ENCODE results near the gene ZSCAN22. TPM values are rescaled to one million over a fixed set of nuclear protein-coding genes. Genes with fewer than 3 reads are reported as not detected.

The ZSCAN22 gene
- total RNA-seq, result 2.0 and 2.7 TPM in 2 replicates

DNA sequence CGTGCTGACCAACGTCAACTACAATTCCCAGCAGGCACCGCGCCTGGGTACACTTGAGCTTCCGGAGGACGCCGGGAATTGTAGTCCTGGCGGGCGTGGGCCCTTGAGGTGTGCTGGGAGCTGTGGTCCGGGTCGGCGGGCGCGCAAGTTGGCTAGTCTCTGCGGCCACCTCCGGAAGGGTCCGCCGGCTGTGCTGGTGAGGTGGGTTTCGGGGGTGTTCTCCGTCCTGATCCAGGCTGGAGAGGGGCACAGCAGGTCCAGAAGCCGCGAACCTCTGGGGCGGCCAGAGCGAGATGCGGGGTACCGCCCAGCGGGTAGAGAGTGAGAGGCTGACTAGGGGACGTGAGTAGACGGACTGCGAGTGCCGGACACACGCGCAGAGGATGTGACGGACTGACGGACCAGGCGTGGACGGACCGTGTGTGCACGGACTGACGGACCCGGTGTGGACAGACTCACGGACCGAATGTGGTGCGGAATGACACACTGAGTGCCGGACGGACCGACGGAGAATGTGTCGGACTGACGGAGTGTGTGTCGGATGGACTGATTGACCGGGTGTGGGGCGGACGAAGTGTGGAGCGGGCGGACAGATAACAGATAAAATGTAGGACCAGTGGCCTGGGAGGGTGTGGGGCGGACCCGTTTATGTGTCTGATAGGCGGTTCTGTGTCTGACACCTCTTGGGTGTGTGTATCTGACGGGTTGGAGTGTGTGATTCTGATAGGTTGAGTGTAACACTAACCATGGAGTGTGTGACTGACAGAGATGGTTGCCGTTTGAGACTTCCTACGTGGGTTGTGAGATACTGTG is at the start of gene ZSCAN22:
ZSCAN22 (plus strand) TSS at position 81 of the 813 bp plus-strand sequence. CDS start 7,809 bp downstream, outside the sequence.

DNA sequence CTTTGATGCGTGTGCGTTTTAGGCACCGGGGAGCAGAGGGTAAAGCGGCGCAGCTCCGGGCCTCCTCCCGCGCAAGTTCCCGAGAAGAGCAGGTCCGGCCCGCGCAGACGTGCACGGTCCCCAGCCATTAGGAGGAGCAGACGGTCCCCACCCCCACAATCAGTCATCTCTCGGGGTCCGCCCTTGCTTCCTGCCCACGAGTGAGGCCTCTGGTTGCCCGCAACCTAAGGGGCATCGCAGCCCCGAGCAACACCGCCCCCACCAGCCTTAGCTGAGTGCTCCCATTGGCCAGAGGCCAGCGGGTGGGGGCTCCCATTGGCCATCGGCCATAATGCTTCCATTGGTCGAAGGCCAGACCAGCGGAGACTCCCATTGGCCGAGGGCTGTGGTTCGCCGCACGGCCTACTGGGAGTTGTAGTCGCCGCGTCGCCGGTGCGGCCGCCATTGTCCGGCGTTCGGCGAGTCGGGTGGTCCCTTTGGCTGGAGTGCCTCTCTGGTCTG is 48.2 kb upstream of the ZSCAN22 start, which contains the start of gene ZNF8:
ZNF8 (plus strand) TSS at position 415 of the 501 bp plus-strand sequence. CDS start 127 bp downstream, outside the sequence.

DNA sequence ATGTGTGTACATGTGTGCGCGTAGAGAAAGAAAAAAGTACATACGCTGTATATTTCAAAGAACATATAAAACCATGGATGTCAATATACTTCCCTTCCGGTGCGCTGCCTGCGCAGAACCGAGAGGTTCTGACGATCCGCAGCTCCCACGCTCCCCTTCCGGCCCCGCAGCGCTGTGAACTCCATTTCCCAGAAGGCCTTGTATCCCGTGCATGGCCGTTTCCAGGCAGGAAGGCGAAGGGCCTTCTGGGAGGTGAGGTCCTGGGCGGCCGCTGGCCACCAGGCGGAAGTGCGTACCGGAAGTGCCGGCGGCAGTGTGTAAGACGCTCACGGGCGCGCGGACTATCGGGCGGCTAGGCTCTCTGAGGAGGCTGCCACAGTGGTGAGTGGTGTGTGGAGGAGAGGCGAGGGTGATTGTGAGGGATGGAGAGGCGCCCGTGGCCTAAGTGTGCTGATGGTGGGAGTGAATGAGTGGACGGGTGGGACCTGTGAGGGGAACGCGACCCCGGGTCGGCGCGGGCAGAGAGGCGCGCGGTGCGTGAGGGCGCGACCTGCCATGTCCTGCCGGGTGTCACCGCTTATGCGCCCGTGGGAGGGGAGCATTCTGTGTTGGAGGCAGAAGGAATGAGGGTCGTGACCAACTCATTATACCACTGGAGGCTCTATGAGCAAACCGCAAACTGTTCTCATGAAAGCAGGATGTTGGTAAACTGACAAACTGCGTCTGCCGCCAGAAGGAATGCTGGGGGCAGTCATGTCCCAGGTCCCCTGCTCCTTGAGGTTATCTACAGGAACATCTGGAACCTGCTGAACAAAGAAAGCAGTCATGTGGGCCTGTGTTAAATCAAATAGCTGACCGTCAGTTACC is 21.5 kb upstream of the ZSCAN22 start, which contains the start of gene ERVK3-1:
ERVK3-1 (plus strand) TSS at position 313 of the 867 bp plus-strand sequence. CDS start 6,792 bp downstream, outside the sequence.

DNA sequence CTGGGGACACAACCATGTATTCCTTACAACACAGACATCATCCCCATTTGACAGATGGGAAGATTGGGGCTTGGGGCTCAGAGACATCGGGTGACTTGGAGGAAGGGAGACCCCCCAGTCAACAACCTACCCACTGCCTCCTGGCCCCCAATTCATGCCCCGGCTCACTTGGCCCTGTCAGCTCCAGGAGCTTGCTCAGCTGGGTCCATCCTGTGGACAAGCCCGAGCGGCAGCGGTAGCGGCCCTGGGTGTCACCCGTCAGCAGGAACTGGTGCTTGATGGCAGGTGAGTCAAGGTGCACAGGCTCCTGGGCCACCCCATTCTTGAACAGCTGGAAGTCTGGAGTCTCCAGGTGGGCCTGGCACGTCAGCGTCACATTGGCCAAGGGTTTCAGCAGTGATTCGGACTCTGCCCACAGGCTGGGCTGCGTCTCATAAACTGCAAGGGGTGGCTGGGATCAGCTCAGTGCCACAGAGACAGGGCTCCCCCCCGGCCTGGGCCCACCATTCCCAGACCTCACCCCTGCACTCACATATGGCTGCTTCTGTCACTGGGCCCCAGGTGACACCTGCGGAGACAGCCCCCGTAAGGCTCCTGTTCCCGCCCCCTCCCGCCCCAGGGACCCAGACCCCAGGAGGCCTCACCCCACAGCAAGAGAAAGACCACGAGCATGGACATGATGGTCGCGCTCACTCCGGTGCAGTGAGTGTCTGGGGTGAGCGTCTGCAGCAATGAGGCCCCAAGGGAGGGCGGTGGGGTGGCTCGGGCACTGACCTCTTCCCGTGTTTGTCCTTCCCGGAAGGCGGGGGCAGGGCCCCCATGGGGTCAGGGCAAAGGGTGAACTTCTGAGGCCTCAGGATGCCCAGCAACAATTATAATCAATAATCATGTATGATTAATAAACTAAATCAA is 26.2 kb downstream of the ZSCAN22 start, which contains the start of gene A1BG:
A1BG (minus strand) TSS at position 733 of the 912 bp plus-strand sequence; CDS start at position 678, 55 bp downstream.

DNA sequence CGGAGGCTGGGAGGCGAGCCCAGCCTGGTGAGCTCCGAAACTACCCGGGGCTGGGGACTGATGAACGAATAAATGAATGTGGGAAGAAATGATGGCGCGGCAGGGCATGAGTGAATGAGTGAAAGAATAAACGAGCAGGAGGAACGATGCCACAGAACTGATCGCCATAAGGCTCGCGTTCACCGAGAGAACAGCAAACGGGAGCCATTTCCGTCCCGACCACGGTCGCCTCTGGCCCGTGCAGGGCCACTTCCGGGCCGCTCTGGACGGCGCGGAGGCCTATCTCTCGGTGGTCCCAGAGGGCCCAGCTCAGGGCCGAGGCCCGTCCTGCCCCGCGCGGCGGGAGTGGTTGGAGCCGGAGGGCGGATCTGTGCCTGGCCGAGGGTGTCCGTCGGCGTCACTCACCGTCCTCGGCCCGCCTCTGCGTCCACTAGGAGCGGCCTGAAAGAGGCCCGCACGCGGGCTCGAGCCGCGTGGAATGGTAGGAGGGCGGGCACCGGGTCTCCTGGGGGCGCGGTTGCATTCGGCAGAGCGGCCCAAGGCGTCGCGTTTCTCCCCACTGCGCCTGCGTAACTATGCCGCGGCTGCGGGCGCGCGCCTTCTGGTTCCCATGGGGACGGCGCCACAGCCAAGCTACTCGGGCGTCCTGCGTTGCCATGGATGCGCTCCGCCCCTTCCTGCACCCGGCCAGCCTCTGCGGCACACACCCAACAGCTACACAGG is 35.6 kb downstream of the ZSCAN22 start, which contains the start of gene ZNF497:
ZNF497 (minus strand) TSS at position 480 of the 723 bp plus-strand sequence. CDS start 5,116 bp downstream, outside the sequence.

DNA sequence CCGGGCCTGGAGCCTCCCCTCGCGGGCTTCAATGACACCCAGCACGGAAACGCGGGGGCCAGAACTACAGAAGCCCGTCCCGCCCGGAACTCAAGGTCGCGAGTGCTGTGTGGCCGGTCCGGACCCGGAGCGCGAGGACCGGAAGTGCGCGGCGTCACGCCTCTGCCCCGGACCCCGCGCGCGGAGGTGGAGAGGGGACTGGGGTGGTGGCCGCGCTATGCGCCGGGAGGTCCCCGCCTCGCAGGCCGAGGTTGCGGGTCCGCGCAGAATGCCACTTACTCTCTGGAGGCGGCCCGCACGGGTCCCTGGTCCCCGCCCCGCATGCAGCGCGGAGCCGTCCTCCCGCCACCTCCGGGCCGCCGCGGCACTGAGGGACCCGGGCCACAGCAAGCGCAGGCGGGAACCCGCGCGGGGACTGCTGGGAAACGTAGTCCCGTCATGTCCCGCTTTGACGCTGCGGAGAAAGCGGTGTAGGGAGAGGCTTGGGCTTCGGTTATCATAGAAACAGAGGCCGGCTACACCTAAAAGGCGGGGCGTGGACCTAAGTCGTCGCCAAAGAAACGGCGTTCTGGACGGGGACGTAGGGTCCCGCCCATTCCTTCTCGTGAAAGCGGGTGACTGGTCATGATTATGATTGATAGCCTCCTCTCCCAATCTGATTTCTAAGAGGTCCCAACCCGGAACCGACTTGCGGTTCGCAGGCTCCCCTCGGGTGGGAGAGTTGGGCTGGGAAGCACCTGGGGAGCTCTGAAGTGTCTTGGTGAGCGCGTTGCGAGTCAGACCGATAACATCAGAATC is 54.1 kb downstream of the ZSCAN22 start, which contains the start of gene ZNF837:
ZNF837 (minus strand) TSS at position 369 of the 798 bp plus-strand sequence. CDS start 11,698 bp downstream, outside the sequence.

DNA sequence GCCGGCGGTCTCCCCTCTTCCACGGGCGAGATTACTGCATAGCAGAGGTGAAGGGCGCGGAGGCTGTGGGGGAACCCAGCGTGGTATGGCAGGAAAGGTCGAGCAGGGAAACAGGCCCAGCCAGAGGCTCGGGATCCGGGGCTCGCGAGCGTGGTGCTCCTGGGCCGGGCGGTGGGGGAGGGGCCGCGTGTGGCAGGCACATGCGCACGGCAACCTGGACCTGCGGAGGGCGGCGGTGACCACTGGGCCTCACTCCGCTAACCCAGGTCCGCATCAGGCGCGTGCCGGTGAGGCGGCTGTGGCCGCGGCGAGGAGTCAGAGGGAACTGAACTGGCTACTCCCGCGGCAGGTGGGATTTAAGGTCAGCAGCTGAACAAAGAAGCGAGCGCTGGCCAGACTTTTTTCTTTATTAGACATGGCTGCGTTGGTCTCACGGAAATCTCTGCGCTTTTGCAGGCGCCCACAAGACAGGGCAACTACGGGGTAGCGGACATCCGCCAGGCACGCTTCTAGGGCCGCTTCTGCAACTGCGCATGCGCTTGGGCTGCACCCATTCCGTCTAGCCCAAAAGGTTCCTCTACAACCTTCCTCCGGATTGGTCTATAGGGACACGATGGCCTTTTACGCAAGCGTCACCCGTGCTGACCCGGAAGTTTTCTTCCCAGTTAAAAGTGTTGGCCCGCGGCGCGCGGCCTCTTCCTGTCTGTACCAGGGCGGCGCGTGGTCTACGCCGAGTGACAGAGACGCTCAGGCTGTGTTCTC is 60.0 kb downstream of the ZSCAN22 start, which contains the start of gene RPS5:
RPS5 (plus strand) TSS at position 694 of the 762 bp plus-strand sequence. CDS start 869 bp downstream, outside the sequence.

Other genes starting within 250 kb of the ZSCAN22 start
- gene ZSCAN18, start 228.8 kb upstream of the ZSCAN22 start, total RNA-seq, result 23.6 and 37.2 TPM in 2 replicates
- gene ZNF329, start 176.2 kb upstream of the ZSCAN22 start, total RNA-seq, result 4.1 and 8.4 TPM in 2 replicates
- gene ZNF274, start 143.9 kb upstream of the ZSCAN22 start, total RNA-seq, result 24.4 and 26.9 TPM in 2 replicates
- gene ZNF544, start 98.1 kb upstream of the ZSCAN22 start, total RNA-seq, result 49.7 and 57.3 TPM in 2 replicates
- gene ZNF8, start 48.0 kb upstream of the ZSCAN22 start, total RNA-seq, result 2.4 and 4.3 TPM in 2 replicates
- 22.0 and 31.9 TPM in 2 replicates for gene ERVK3-1, start 21.6 kb upstream of the ZSCAN22 start, total RNA-seq
- 15.6 and 26.6 TPM in 2 replicates for gene A1BG, start 26.5 kb downstream of the ZSCAN22 start, total RNA-seq
- gene ZNF497, start 35.8 kb downstream of the ZSCAN22 start, total RNA-seq, result 0.86 and 1.3 TPM in 2 replicates
- gene ZNF837, start 54.0 kb downstream of the ZSCAN22 start, total RNA-seq, result 2.5 and 3.7 TPM in 2 replicates
- gene RPS5, start 60.3 kb downstream of the ZSCAN22 start, total RNA-seq, result 2,350 and 2,403 TPM in 2 replicates
- gene RNF225, start 68.7 kb downstream of the ZSCAN22 start, total RNA-seq, result 0.27 and 0.31 TPM in 2 replicates
- gene ZNF584, start 81.7 kb downstream of the ZSCAN22 start, total RNA-seq, result 7.0 and 16.3 TPM in 2 replicates
- gene ZNF132, start 113.2 kb downstream of the ZSCAN22 start, total RNA-seq, result 1.6 and 2.2 TPM in 2 replicates
- gene ZNF324B, start 124.6 kb downstream of the ZSCAN22 start, total RNA-seq, result 6.6 and 7.2 TPM in 2 replicates
- 6.2 and 9.3 TPM in 2 replicates for gene ZNF324, start 140.1 kb downstream of the ZSCAN22 start, total RNA-seq
- gene ZNF446, start 149.4 kb downstream of the ZSCAN22 start, total RNA-seq, result 6.5 and 8.6 TPM in 2 replicates
- 12.7 and 12.8 TPM in 2 replicates for gene SLC27A5, start 185.0 kb downstream of the ZSCAN22 start, total RNA-seq
- 11.1 and 13.1 TPM in 2 replicates for gene ZBTB45, start 192.8 kb downstream of the ZSCAN22 start, total RNA-seq
- gene TRIM28, start 217.1 kb downstream of the ZSCAN22 start, total RNA-seq, result 265 and 397 TPM in 2 replicates
- gene CHMP2A, start 228.1 kb downstream of the ZSCAN22 start, total RNA-seq, result 101 and 114 TPM in 2 replicates
- 32.1 and 51.0 TPM in 2 replicates for gene UBE2M, start 231.6 kb downstream of the ZSCAN22 start, total RNA-seq
- gene MZF1, start 246.3 kb downstream of the ZSCAN22 start, total RNA-seq, result 6.6 and 9.8 TPM in 2 replicates

Measured in hair follicular keratinocyte (primary cell).